Ascending aorta (tissue), 2 donors: ENCODE measurements around the gene CXCR5. TPM values are rescaled to one million over a fixed set of nuclear protein-coding genes. Genes with fewer than 3 reads are reported as not detected.

ENCODE experiments used
- DNase-seq, 2 donors: peaks; one replicate each; pipeline ENCODE4 v3.0.0-alpha.2; 2019; ENCODE audit warnings: low spot score in 2 of 2
- H3K27ac ChIP-seq, 2 donors: fragments of 200-600 bp; sonication (generic); one replicate each; pipeline ENCODE4 v1.5.1; 2016 to 2017; ENCODE audit warnings: mild to moderate bottlenecking in 1 of 2
- H3K27me3 ChIP-seq: fragments of 200-600 bp; sonication (generic); one replicate; pipeline ENCODE4 v1.5.1; 2017
- H3K36me3 ChIP-seq, 2 donors: fragments of 200-600 bp; sonication (generic); one replicate each; pipeline ENCODE4 v1.5.1; 2016
- H3K4me1 ChIP-seq, 2 donors: fragments of 200-600 bp; sonication (generic); one replicate each; pipeline ENCODE4 v1.5.1; 2016 to 2017; ENCODE audit warnings: mild to moderate bottlenecking in 1 of 2
- H3K4me3 ChIP-seq, 2 donors: fragments of 200-600 bp; sonication (generic); one replicate each; pipeline ENCODE4 v1.5.1; 2016 to 2017; ENCODE audit warnings: mild to moderate bottlenecking in 1 of 2
- H3K9me3 ChIP-seq, 2 donors: fragments of 200-600 bp; sonication (generic); one replicate each; pipeline ENCODE4 v1.5.1; 2016
- CTCF ChIP-seq, 3 experiments: fragments of 200-600 bp in 2 of 3; fragments of 450-650 bp in 1 of 3; sonication (generic) in 2 of 3; IDR thresholded peaks; one replicate each; pipeline ENCODE4 v1.5.1; 2016 to 2019; ENCODE audit warnings: antibody characterized with exemption in 3 of 3, mild to moderate bottlenecking in 1 of 3, moderate library complexity in 1 of 3
- intact Hi-C: fragments of 100-400 bp; cut with DNase I; formaldehyde crosslinking; loops from one replicate; pipeline ENCODE4 v1.15.1; 2023
- total RNA-seq: library from RNA; depleted of rRNA; stranded (reverse); fragments of >200 nt; gene quantifications from one replicate; pipeline ENCODE4 v1.1.0, GENCODE V29; 2016

The CXCR5 gene
- total RNA-seq, 1 donor from 2014 or later, result not detected

GRCh38 chr11:118892514-118892913 lies 8.8 kb downstream of the CXCR5 start:
- TF ChIP-seq CTCF (IDR thresholded peaks at IDR 0.05), result no peak
- H3K4me3 ChIP-seq, result no peak overlapping the region
- H3K27me3 ChIP-seq, result no peaks in the 10 kb centered on the region
- intact Hi-C loops, result no loop called here
- H3K36me3 ChIP-seq, result peaks cover 11 to 36% of the 10 kb centered on the region in 2 donors
- peak overlapping the region in 1 of 2 donors; percentile 19 for H3K27ac ChIP-seq
- peaks cover 20 to 31% of the 10 kb centered on the region in 2 donors for H3K4me1 ChIP-seq
- H3K9me3 ChIP-seq, result no peaks in the 10 kb centered on the region
- DNase-seq, result no peak

- no peak for TF ChIP-seq CTCF (IDR thresholded peaks at IDR 0.05)
- H3K27ac ChIP-seq, result peak overlapping the region in 1 of 2 donors; percentile 19
- no peaks in the 10 kb centered on the region for H3K9me3 ChIP-seq
- DNase-seq, result no peak
- H3K4me3 ChIP-seq, result no peak overlapping the region
- intact Hi-C loops, result no loop called here
- H3K4me1 ChIP-seq, result peaks cover 20 to 29% of the 10 kb centered on the region in 2 donors
- H3K36me3 ChIP-seq, result peaks cover 11 to 39% of the 10 kb centered on the region in 2 donors
- H3K27me3 ChIP-seq, result no peaks in the 10 kb centered on the region
Observed at GRCh38 chr11:118892964-118893363, 9.3 kb downstream of the CXCR5 start.

- H3K9me3 ChIP-seq, result no peaks in the 10 kb centered on the region
- H3K4me3 ChIP-seq, result no peak overlapping the region
- H3K27ac ChIP-seq, result no peak overlapping the region
- H3K4me1 ChIP-seq, result peaks cover 13 to 22% of the 10 kb centered on the region in 2 donors
- DNase-seq, result no peak
- H3K36me3 ChIP-seq, result peaks cover 15 to 44% of the 10 kb centered on the region in 2 donors
- H3K27me3 ChIP-seq, result no peaks in the 10 kb centered on the region
- intact Hi-C loops, result no loop called here
- TF ChIP-seq CTCF (IDR thresholded peaks at IDR 0.05), result no peak
Observed at GRCh38 chr11:118893662-118894061, 10.0 kb downstream of the CXCR5 start.

GRCh38 chr11:118894192-118894591 lies 10.5 kb downstream of the CXCR5 start:
- H3K27me3 ChIP-seq, result no peaks in the 10 kb centered on the region
- TF ChIP-seq CTCF (IDR thresholded peaks at IDR 0.05), result no peak
- no peak overlapping the region for H3K4me3 ChIP-seq
- H3K4me1 ChIP-seq, result peaks cover 8 to 17% of the 10 kb centered on the region in 2 donors
- H3K27ac ChIP-seq, result peak overlapping the region in 1 of 2 donors; percentile 55
- H3K36me3 ChIP-seq, result peaks cover 20 to 50% of the 10 kb centered on the region in 2 donors
- no peaks in the 10 kb centered on the region for H3K9me3 ChIP-seq
- intact Hi-C loops, result no loop called here
- no peak for DNase-seq

GRCh38 chr11:118895093-118896039 lies 11.7 kb downstream of the CXCR5 start:
- Histone ChIP-seq H3K36me3 (peaks cover 32 to 61% of the 10 kb centered on the region in 2 donors), H3K4me3 (no peak overlapping the region), H3K27ac (peak overlapping the region; percentile 15 to 55), H3K27me3 (no peaks in the 10 kb centered on the region), H3K4me1 (peaks cover under 1 to 11% of the 10 kb centered on the region in 2 donors), H3K9me3 (no peaks in the 10 kb centered on the region)
- intact Hi-C loops, result no loop called here
- no peak for DNase-seq
- no peak for TF ChIP-seq CTCF (IDR thresholded peaks at IDR 0.05)
